ENCODE data around the gene SMIM14. TPM values are rescaled to one million over a fixed set of nuclear protein-coding genes. Genes with fewer than 3 reads are reported as not detected.
"Not testable (repeated sequence)": the region's sequence is repeated elsewhere in the genome, so short reads cannot be mapped to it uniquely, and the experiment has no call there.

Gene SMIM14
- total RNA-seq, 1 experiment from 2014 or later, result 1.3 TPM

- H3K27ac ChIP-seq, result no peak overlapping the region
- no peaks in the 10 kb centered on the region for H3K27me3 ChIP-seq
- no peaks in the 10 kb centered on the region for H3K36me3 ChIP-seq
- no peak overlapping the region for H3K4me3 ChIP-seq
- no peaks in the 10 kb centered on the region for H3K9me3 ChIP-seq (replicated peaks)
- H3K4me1 ChIP-seq, result peaks cover 7% of the 10 kb centered on the region
- DNase-seq, result no peak
Measured at GRCh38 chr4:39627413-39627812, 11.3 kb downstream of the SMIM14 start.

GRCh38 chr4:39626913-39627312, 11.8 kb downstream of the SMIM14 start:
- H3K9me3 ChIP-seq (replicated peaks), result no peaks in the 10 kb centered on the region
- H3K27ac ChIP-seq, result no peak overlapping the region
- no peak overlapping the region for H3K4me3 ChIP-seq
- peaks cover 12% of the 10 kb centered on the region for H3K4me1 ChIP-seq
- H3K27me3 ChIP-seq, result no peaks in the 10 kb centered on the region
- H3K36me3 ChIP-seq, result no peaks in the 10 kb centered on the region
- DNase-seq, result no peak

GRCh38 chr4:39626261-39626660, 12.4 kb downstream of the SMIM14 start:
- Histone ChIP-seq H3K27me3 (no peaks in the 10 kb centered on the region), H3K27ac (no peak overlapping the region), H3K4me1 (peaks cover 16% of the 10 kb centered on the region), H3K9me3 (replicated peaks) (no peaks in the 10 kb centered on the region), H3K4me3 (no peak overlapping the region), H3K36me3 (no peaks in the 10 kb centered on the region)
- no peak for DNase-seq

- Histone ChIP-seq H3K4me3 (peak overlapping the region; percentile 20; the same call in 1 of the 2 replicates), H3K4me1 (peaks cover 23% of the 10 kb centered on the region), H3K27me3 (no peaks in the 10 kb centered on the region), H3K36me3 (no peaks in the 10 kb centered on the region), H3K27ac (peak overlapping the region; percentile 9; the same call in 1 of the 2 replicates), H3K9me3 (replicated peaks) (no peaks in the 10 kb centered on the region)
- peak; percentile 72 to 76 for DNase-seq
Measured at GRCh38 chr4:39621582-39621981, 17.1 kb downstream of the SMIM14 start.

GRCh38 chr4:39620551-39621313, 17.9 kb downstream of the SMIM14 start:
- H3K9me3 ChIP-seq (replicated peaks), result no peaks in the 10 kb centered on the region
- H3K4me3 ChIP-seq, result no peak overlapping the region
- H3K36me3 ChIP-seq, result no peaks in the 10 kb centered on the region
- H3K4me1 ChIP-seq, result peaks cover 23% of the 10 kb centered on the region
- peak overlapping the region; percentile 9; the same call in 1 of the 2 replicates for H3K27ac ChIP-seq
- DNase-seq, result no peak
- no peaks in the 10 kb centered on the region for H3K27me3 ChIP-seq

GRCh38 chr4:39617534-39617933, 21.1 kb downstream of the SMIM14 start:
- peaks cover 17% of the 10 kb centered on the region for H3K4me1 ChIP-seq
- no peak overlapping the region for H3K27ac ChIP-seq
- no peaks in the 10 kb centered on the region for H3K36me3 ChIP-seq
- no peak for DNase-seq
- H3K27me3 ChIP-seq, result no peaks in the 10 kb centered on the region
- no peak overlapping the region for H3K4me3 ChIP-seq
- H3K9me3 ChIP-seq (replicated peaks), result no peaks in the 10 kb centered on the region

- DNase-seq, result no peak
- Histone ChIP-seq H3K4me1 (peaks cover 9% of the 10 kb centered on the region; the same call in 1 of the 2 replicates), H3K27ac (no peak overlapping the region), H3K4me3 (no peak overlapping the region), H3K36me3 (no peaks in the 10 kb centered on the region), H3K9me3 (replicated peaks) (no peaks in the 10 kb centered on the region), H3K27me3 (no peaks in the 10 kb centered on the region)
Measured at GRCh38 chr4:39616651-39617050, 22.0 kb downstream of the SMIM14 start.

GRCh38 chr4:39616112-39616511, 22.6 kb downstream of the SMIM14 start:
- H3K36me3 ChIP-seq; DNase-seq; H3K9me3 ChIP-seq (replicated peaks); H3K4me3 ChIP-seq; H3K27ac ChIP-seq; H3K27me3 ChIP-seq; H3K4me1 ChIP-seq: not testable (repeated sequence)

- H3K4me3 ChIP-seq, result no peak overlapping the region
- H3K9me3 ChIP-seq (replicated peaks), result no peaks in the 10 kb centered on the region
- H3K27me3 ChIP-seq, result no peaks in the 10 kb centered on the region
- no peak overlapping the region for H3K27ac ChIP-seq
- H3K4me1 ChIP-seq, result no peaks in the 10 kb centered on the region
- no peaks in the 10 kb centered on the region for H3K36me3 ChIP-seq
- no peak for DNase-seq
Measured at GRCh38 chr4:39614487-39615162, 24.0 kb downstream of the SMIM14 start.

GRCh38 chr4:39613093-39613656, 25.5 kb downstream of the SMIM14 start:
- no peak overlapping the region for H3K4me3 ChIP-seq
- no peak for DNase-seq
- no peaks in the 10 kb centered on the region for H3K4me1 ChIP-seq
- no peaks in the 10 kb centered on the region for H3K27me3 ChIP-seq
- H3K9me3 ChIP-seq (replicated peaks), result no peaks in the 10 kb centered on the region
- H3K27ac ChIP-seq, result no peak overlapping the region
- H3K36me3 ChIP-seq, result no peaks in the 10 kb centered on the region

- H3K4me1 ChIP-seq, result no peaks in the 10 kb centered on the region
- H3K27me3 ChIP-seq, result no peaks in the 10 kb centered on the region
- no peak overlapping the region for H3K4me3 ChIP-seq
- no peak overlapping the region for H3K27ac ChIP-seq
- H3K9me3 ChIP-seq (replicated peaks), result peaks cover 3% of the 10 kb centered on the region; the same call in 1 of the 2 replicates
- no peak for DNase-seq
- H3K36me3 ChIP-seq, result no peaks in the 10 kb centered on the region
Measured at GRCh38 chr4:39609454-39609931, 29.2 kb downstream of the SMIM14 start.

- no peak for DNase-seq
- no peak overlapping the region for H3K27ac ChIP-seq
- no peak overlapping the region for H3K4me3 ChIP-seq
- no peaks in the 10 kb centered on the region for H3K36me3 ChIP-seq
- H3K27me3 ChIP-seq, result no peaks in the 10 kb centered on the region
- peaks cover 3% of the 10 kb centered on the region; the same call in 1 of the 2 replicates for H3K9me3 ChIP-seq (replicated peaks)
- H3K4me1 ChIP-seq, result no peaks in the 10 kb centered on the region
Measured at GRCh38 chr4:39608451-39608850, 30.2 kb downstream of the SMIM14 start.

- peaks cover 3% of the 10 kb centered on the region; the same call in 1 of the 2 replicates for H3K9me3 ChIP-seq (replicated peaks)
- no peaks in the 10 kb centered on the region for H3K36me3 ChIP-seq
Measured at GRCh38 chr4:39606747-39607146, 31.9 kb downstream of the SMIM14 start.

GRCh38 chr4:39597695-39598381, 40.8 kb downstream of the SMIM14 start:
- no peak for DNase-seq
- H3K27ac ChIP-seq, result no peak overlapping the region

More at GRCh38 chr4:39606747-39607146, 31.9 kb downstream of the SMIM14 start:
- Histone ChIP-seq H3K27me3 (0 out of 2 replicates have a peak, but pooled peaks cover 5% of the 10 kb centered on the region), H3K4me1 (no peaks in the 10 kb centered on the region), H3K4me3 (no peak overlapping the region), H3K27ac (no peak overlapping the region)
- no peak for DNase-seq

More at GRCh38 chr4:39597695-39598381, 40.8 kb downstream of the SMIM14 start:
- Histone ChIP-seq H3K4me1 (no peaks in the 10 kb centered on the region), H3K4me3 (no peak overlapping the region), H3K36me3 (no peaks in the 10 kb centered on the region), H3K9me3 (replicated peaks) (no peaks in the 10 kb centered on the region), H3K27me3 (0 out of 2 replicates have a peak, but pooled peaks cover 4% of the 10 kb centered on the region)

All from SJCRH30 (cell line).